H9 (cell line): ENCODE data around the gene CSTPP1. TPM values are rescaled to one million over a fixed set of nuclear protein-coding genes. Genes with fewer than 3 reads are reported as not detected.

Experiments
- DNase-seq: peaks from one replicate; pipeline ENCODE4 v3.0.0-alpha.2; 2017
- H2AFZ ChIP-seq: one replicate; pipeline ENCODE4 v1.6.1; 2013; ENCODE audit warnings: mild to moderate bottlenecking, low read length, control low read depth, moderate library complexity
- H2AK5ac ChIP-seq: 2 replicates; pipeline ENCODE4 v1.6.1; 2013; ENCODE audit warnings: low read length, control low read depth, mixed read lengths; ENCODE audit not compliant: insufficient read length
- H2BK120ac ChIP-seq: one replicate; pipeline ENCODE4 v1.6.1; 2013; ENCODE audit warnings: low read depth, mild to moderate bottlenecking, low read length, control low read depth, inconsistent platforms; ENCODE audit not compliant: poor library complexity, severe bottlenecking
- H2BK12ac ChIP-seq: 2 replicates; pipeline ENCODE4 v1.6.1; 2013; ENCODE audit warnings: low read length, control low read depth, mixed read lengths, low read depth; ENCODE audit not compliant: insufficient read length
- H2BK15ac ChIP-seq: 2 replicates; pipeline ENCODE4 v1.6.1; 2013; ENCODE audit warnings: low read depth, low read length, control low read depth
- H2BK20ac ChIP-seq: one replicate; pipeline ENCODE4 v1.6.1; 2013; ENCODE audit warnings: low read depth, mild to moderate bottlenecking, low read length, control low read depth, inconsistent platforms; ENCODE audit not compliant: poor library complexity, severe bottlenecking
- H2BK5ac ChIP-seq: 2 replicates; pipeline ENCODE4 v1.6.1; 2013; ENCODE audit warnings: low read length, control low read depth, mixed read lengths; ENCODE audit not compliant: insufficient read length
- H3K14ac ChIP-seq: 2 replicates; pipeline ENCODE4 v1.6.1; 2013; ENCODE audit warnings: low read length, control low read depth; ENCODE audit not compliant: insufficient read depth
- H3K18ac ChIP-seq: 2 replicates; pipeline ENCODE4 v1.6.1; 2013; ENCODE audit warnings: low read depth, mild to moderate bottlenecking, mixed read lengths, low read length, control low read depth; ENCODE audit not compliant: insufficient read length
- H3K23ac ChIP-seq: 2 replicates; pipeline ENCODE4 v1.6.1; 2013; ENCODE audit warnings: low read length, control low read depth, mixed read lengths, low read depth; ENCODE audit not compliant: insufficient read length
- H3K23me2 ChIP-seq: 2 replicates; pipeline ENCODE4 v1.6.1; 2013; ENCODE audit warnings: low read depth, mild to moderate bottlenecking, mixed read lengths, low read length, control low read depth; ENCODE audit not compliant: insufficient read length, poor library complexity, severe bottlenecking
- H3K27ac ChIP-seq: 2 replicates; pipeline ENCODE4 v1.5.1; 2013; ENCODE audit warnings: low read length, control low read depth, mixed read lengths, low read depth; ENCODE audit not compliant: insufficient read length
- H3K27me3 ChIP-seq: 2 replicates; pipeline ENCODE4 v1.6.1; 2013; ENCODE audit warnings: low read length, control low read depth, inconsistent platforms; ENCODE audit not compliant: insufficient read depth
- H3K4ac ChIP-seq: 2 replicates; pipeline ENCODE4 v1.6.1; 2013; ENCODE audit warnings: low read depth, mild to moderate bottlenecking, control low read depth, inconsistent platforms, low read length, moderate library complexity
- H3K4me1 ChIP-seq: 2 replicates; pipeline ENCODE4 v1.6.1; 2013; ENCODE audit warnings: low read length, control low read depth, inconsistent platforms; ENCODE audit not compliant: insufficient read depth
- H3K4me2 ChIP-seq: 2 replicates; pipeline ENCODE4 v1.6.1; 2013; ENCODE audit warnings: low read length, control low read depth, mixed read lengths; ENCODE audit not compliant: insufficient read length, insufficient read depth
- H3K56ac ChIP-seq: 2 replicates; pipeline ENCODE4 v1.6.1; 2013; ENCODE audit warnings: low read depth, mild to moderate bottlenecking, mixed read lengths, low read length, control low read depth; ENCODE audit not compliant: insufficient read length
- H3K79me1 ChIP-seq: 2 replicates; pipeline ENCODE4 v1.6.1; 2013; ENCODE audit warnings: low read depth, mild to moderate bottlenecking, moderate library complexity, low read length, control low read depth, inconsistent platforms; ENCODE audit not compliant: insufficient read depth, poor library complexity, severe bottlenecking
- H3K79me2 ChIP-seq: 2 replicates; pipeline ENCODE4 v1.6.1; 2013; ENCODE audit warnings: low read length, control low read depth, inconsistent platforms; ENCODE audit not compliant: insufficient read depth
- H3K9ac ChIP-seq: 2 replicates; pipeline ENCODE4 v1.6.1; 2013; ENCODE audit warnings: low read length, control low read depth, mixed read lengths; ENCODE audit not compliant: insufficient read length; ENCODE audit errors: extremely low read depth
- H3K9me3 ChIP-seq: one replicate; pipeline ENCODE4 v1.6.1; 2013; ENCODE audit warnings: low read depth, low read length, inconsistent platforms; ENCODE audit not compliant: control insufficient read depth
- H3T11ph ChIP-seq: one replicate; pipeline ENCODE4 v1.6.1; 2013; ENCODE audit warnings: mild to moderate bottlenecking, low read length, control low read depth, inconsistent platforms
- H4K20me1 ChIP-seq: one replicate; pipeline ENCODE4 v1.6.1; 2013; ENCODE audit not compliant: control insufficient read depth, insufficient read length, insufficient read depth
- H4K5ac ChIP-seq: 2 replicates; pipeline ENCODE4 v1.6.1; 2013; ENCODE audit warnings: low read depth, mild to moderate bottlenecking, mixed read lengths, low read length, control low read depth; ENCODE audit not compliant: insufficient read length
- H4K8ac ChIP-seq: replicated peaks from 2 replicates; pipeline ENCODE4 v1.6.1; 2013; ENCODE audit warnings: low read length, control low read depth, mixed read lengths, low read depth; ENCODE audit not compliant: insufficient read length
- H4K91ac ChIP-seq: 2 replicates; pipeline ENCODE4 v1.6.1; 2013; ENCODE audit warnings: low read depth, mild to moderate bottlenecking, moderate library complexity, mixed read lengths, low read length, control low read depth; ENCODE audit not compliant: insufficient read length
- H3K27ac Mint-ChIP-seq, 3 experiments: 2 replicates in 2 of 3; 3 replicates in 1 of 3; pipeline ENCODE4 v1.8.0; 2020 to 2021; ENCODE audit warnings: mixed read lengths in 3 of 3, mild to moderate bottlenecking in 1 of 3, moderate library complexity in 1 of 3
- H3K27me3 Mint-ChIP-seq: 2 replicates; pipeline ENCODE4 v1.8.0; 2021; ENCODE audit warnings: low read depth, mild to moderate bottlenecking, moderate library complexity, mixed read lengths
- H3K36me3 Mint-ChIP-seq, 3 experiments: 2 replicates in 2 of 3; 3 replicates in 1 of 3; pipeline ENCODE4 v1.8.0; 2020 to 2021; ENCODE audit warnings: low read depth in 3 of 3, mixed read lengths in 3 of 3; ENCODE audit not compliant: insufficient read depth in 1 of 3
- H3K4me1 Mint-ChIP-seq, 2 experiments: 2 replicates each; pipeline ENCODE4 v1.8.0; 2020; ENCODE audit warnings: mixed read lengths in 2 of 2
- H3K4me3 Mint-ChIP-seq, 2 experiments: 2 replicates in 1 of 2; 3 replicates in 1 of 2; pipeline ENCODE4 v1.8.0; 2020 to 2021; ENCODE audit warnings: mild to moderate bottlenecking in 2 of 2, mixed read lengths in 2 of 2, moderate library complexity in 1 of 2
- H3K9me3 Mint-ChIP-seq, 2 experiments: 2 replicates in 1 of 2; 3 replicates in 1 of 2; pipeline ENCODE4 v1.8.0; 2020; ENCODE audit warnings: mild to moderate bottlenecking in 2 of 2, mixed read lengths in 2 of 2, moderate library complexity in 1 of 2
- WGBS: extraction: QIAGEN DNeasy Blood & Tissue Kit; methylation state at CpG from one replicate; pipeline ENCODE4 v1.1.7; 2013; ENCODE audit warnings: missing lambda C conversion rate, low lambda C conversion rate, mixed read lengths; ENCODE audit not compliant: insufficient read length; ENCODE audit errors: extremely low coverage; 5-methylcytosine and 5-hydroxymethylcytosine counted together
- total RNA-seq: library from RNA; stranded (reverse); gene quantifications from 2 replicates; pipeline ENCODE4 v1.2.1, GENCODE V29; 2021
- TF ChIP-seq, protein P1 (sequence below): fragments of 200-600 bp; sonication (generic); conservative IDR thresholded peaks from 3 replicates; pipeline ENCODE4 v1.8.0; 2021; ENCODE audit warnings: antibody characterized with exemption, mild to moderate bottlenecking

The CSTPP1 gene
- total RNA-seq, 1 experiment from 2014 or later = 21.2 TPM

DNA sequence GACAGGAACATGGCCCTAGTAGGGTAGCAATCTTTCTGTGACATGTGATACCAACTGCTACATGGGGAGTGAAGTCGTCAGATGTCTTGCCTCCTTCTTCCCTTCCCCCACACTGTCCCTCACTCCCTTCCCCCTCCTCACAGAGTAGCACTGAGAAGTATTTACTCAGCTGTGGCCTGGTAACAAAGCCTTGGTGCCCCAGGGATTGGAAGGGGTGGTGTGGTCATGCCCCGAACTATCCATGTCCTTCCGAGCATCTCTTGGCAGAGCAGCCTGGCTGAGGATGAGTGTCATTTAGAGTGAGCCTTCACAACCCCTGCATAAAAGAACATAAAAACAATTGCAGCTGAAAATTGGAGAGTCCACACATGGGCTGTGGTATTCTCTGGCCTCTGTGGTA lies 194.0 kb downstream of the CSTPP1 start:
- no peak overlapping the region for H4K91ac ChIP-seq
- no peak overlapping the region for H4K5ac ChIP-seq
- no peaks in the 10 kb centered on the region for H4K20me1 ChIP-seq
- Mint-ChIP-seq H3K9me3 (no peaks in the 10 kb centered on the region), H3K27ac (peak overlapping the region in 2 of 3 experiments; percentile 13 to 51; a peak in 3 of 7 replicates), H3K36me3 (no peaks in the 10 kb centered on the region; a peak in 1 of 7 replicates), H3K4me3 (peak overlapping the region in 1 of 2 experiments; percentile 18; a peak in 1 of 5 replicates), H3K27me3 (no peaks in the 10 kb centered on the region), H3K4me1 (peaks cover 22 to 31% of the 10 kb centered on the region in 2 experiments)
- H2BK5ac ChIP-seq = no peak overlapping the region
- H3K27me3 ChIP-seq = no peaks in the 10 kb centered on the region
- no CpG with 5 or more reads among the region's 3 CpGs for WGBS
- no peak overlapping the region for H2BK15ac ChIP-seq
- no peak overlapping the region for H3K18ac ChIP-seq
- H3K4me2 ChIP-seq = peak overlapping the region; percentile 11
- no peaks in the 10 kb centered on the region for H3K79me2 ChIP-seq
- DNase-seq = peak; percentile 54
- no peak overlapping the region; the same call in 1 of the 2 replicates for H3K14ac ChIP-seq
- H3K23me2 ChIP-seq = no peaks in the 10 kb centered on the region
- peaks cover 12% of the 10 kb centered on the region; the same call in 1 of the 2 replicates for H3K4me1 ChIP-seq
- no peak overlapping the region for H2BK120ac ChIP-seq
- no peaks in the 10 kb centered on the region for H3K9me3 ChIP-seq
- H3K9ac ChIP-seq = no peak overlapping the region
- H3K27ac ChIP-seq = no peak overlapping the region
- H2AFZ ChIP-seq = no peak overlapping the region
- no peak overlapping the region for H2BK12ac ChIP-seq
- no peak overlapping the region for H4K8ac ChIP-seq
- no peak overlapping the region for H2BK20ac ChIP-seq
- no peak overlapping the region for H3K23ac ChIP-seq
- no peaks in the 10 kb centered on the region for H3K79me1 ChIP-seq
- H3T11ph ChIP-seq = no peak overlapping the region
- TF ChIP-seq, protein P1, sequence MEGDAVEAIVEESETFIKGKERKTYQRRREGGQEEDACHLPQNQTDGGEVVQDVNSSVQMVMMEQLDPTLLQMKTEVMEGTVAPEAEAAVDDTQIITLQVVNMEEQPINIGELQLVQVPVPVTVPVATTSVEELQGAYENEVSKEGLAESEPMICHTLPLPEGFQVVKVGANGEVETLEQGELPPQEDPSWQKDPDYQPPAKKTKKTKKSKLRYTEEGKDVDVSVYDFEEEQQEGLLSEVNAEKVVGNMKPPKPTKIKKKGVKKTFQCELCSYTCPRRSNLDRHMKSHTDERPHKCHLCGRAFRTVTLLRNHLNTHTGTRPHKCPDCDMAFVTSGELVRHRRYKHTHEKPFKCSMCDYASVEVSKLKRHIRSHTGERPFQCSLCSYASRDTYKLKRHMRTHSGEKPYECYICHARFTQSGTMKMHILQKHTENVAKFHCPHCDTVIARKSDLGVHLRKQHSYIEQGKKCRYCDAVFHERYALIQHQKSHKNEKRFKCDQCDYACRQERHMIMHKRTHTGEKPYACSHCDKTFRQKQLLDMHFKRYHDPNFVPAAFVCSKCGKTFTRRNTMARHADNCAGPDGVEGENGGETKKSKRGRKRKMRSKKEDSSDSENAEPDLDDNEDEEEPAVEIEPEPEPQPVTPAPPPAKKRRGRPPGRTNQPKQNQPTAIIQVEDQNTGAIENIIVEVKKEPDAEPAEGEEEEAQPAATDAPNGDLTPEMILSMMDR = no peak
- H3K56ac ChIP-seq = no peak overlapping the region
- no peak overlapping the region for H2AK5ac ChIP-seq
- H3K4ac ChIP-seq = no peak overlapping the region
